ENCODE results near the gene NPLOC4.
"Not testable (repeated sequence)": the region's sequence is repeated elsewhere in the genome, so short reads cannot be mapped to it uniquely, and the experiment has no call there.

The NPLOC4 gene

DNA sequence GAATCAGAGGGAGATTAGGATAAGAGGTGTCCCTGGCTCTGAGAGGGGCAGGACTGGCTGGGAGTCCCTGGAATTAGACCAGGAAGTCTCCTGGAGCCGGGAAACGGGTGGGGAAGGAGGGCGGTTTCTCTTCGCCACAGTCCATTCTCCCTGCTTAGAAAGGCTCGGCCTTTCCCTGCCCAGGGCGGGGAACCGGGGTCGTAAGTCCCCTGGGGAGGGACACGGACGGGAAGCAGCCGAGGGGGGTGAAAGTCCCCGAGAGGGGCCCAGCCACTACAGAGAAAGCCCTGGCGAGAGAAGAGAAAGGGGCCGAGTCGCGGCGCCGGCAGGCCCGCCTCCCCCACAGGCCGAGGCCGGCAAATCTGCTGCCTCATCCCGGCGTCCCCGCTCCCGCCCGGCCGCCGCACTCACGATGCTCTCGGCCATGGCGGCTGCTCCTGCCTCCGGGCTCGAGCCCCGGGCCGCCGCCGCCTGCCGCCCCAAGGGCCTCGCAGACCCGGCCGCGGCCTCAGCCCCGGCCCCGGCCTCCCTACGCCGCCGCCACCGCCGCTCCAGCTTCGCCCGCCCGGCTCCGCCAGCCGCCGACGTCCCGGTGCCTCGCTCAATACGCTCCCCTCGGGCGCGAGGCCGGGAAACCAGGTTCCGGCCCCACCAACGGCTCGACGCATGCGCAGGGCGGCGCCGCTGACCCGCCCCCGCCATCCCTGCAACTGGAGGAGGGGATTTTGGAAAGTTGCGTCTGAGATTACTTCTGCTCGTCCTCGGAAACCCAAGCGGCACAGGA, at the start of gene NPLOC4, which contains the start of gene TSPAN10:
Gene NPLOC4 (minus strand): TSS at position 608 of the 784 bp plus-strand sequence. CDS start 182 bp downstream, at position 426.
Gene TSPAN10 (plus strand): TSS at position 692 of the 784 bp plus-strand sequence. CDS start 5,217 bp downstream, outside the sequence.
- DNase-seq: peak; percentile 90

DNA sequence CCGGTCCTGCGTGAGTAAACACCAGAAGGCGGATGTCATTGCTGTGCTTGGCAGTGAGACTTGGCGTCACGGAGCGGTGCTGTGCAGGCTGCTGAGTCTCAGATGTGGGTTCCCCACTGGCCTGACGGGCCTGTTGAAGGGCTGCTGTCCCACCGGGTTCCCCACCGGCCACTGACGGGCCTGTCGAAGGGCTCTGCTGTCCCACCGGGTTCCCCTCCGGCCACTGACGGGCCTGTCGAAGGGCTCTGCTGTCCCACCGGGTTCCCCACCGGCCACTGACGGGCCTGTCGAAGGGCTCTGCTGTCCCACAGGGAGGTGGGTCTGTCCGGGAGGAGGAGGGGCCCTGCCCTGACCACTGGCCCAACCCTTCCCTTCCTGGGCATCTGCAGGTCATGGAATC, 49.7 kb upstream of the NPLOC4 start:
- no peak for DNase-seq

DNA sequence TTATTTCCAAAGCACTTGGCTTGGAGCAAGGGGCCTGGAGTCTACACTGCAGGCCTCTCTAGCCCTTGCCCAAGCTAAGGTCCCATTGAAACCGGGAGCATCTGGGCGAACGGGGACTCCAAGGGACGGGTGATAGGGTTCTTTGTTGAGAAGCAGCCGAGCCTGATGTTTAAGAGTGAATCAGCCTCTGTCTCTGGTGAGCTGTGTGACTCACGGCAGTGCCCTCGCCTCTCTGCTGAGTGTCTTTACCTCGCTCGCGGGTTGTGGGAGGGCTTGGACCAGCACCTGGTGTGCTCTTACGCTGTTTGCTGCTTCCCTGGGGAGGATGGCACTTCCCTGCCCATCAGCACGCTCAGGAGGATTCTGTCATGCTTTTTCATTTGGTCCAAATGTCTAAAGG, 48.2 kb upstream of the NPLOC4 start:
- no peak for DNase-seq

DNA sequence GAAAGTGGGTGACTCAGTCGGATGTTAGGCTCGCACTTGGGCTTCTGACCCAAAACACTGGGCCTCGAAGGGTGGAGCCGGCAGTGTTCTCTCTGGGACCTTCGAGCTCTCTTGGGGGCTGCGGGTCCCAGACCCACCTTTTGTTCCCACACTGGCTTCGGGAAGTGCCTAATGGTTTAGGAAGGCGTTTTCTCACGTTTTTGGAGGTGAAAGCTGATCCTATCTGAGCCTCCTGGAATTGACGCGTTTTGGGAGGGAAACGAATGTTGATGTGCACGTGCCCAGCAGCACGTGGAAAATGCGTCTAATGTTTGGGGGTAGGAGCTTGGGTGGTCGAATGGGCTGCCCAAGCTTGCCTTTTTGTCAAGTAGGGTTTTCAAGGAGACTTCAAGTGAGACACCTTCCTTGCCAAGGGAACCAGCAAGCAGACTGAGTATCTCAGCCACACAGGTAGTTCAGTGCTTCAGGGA, 47.6 kb upstream of the NPLOC4 start:
- DNase-seq: no peak

DNA sequence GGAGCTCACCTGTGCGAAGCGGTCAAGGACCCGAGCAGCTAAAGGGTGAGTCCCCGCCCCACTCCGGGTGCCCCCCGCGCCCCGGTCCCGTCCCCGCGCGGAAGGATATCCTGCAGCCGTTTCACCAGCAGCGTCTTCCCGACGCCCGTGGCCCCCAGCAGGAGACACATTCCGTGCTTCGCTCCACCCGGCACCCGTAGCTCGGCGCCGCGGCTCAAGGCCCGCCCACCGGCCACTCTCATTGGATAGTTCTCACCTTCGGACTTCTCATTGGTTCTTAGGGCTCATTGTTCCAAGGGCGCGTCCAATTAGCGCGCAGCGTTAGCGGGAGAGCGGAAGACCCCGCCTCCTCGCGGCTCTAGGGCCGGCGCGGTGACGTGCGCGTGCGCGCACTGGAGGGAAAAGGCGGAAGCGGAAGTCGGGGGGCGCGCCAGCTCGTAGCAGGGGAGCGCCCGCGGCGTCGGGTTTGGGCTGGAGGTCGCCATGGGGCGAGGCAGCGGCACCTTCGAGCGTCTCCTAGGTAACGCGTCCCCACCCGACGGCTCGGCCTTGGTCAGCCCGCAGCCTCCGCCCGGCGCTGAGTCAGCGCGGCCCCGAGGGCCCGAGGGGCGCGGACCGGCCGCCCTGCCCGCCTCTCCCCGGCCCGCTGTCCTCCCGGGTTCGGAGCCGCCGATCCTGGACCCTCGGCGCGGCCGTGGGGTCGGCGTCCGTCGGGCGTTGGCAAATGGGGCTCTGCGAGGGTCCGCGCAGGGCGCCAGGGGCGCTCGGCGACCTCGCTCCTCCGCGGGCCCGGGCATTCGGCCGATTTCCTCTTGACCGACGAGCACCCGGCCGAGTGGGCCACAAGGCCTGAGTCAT, 46.9 kb upstream of the NPLOC4 start, which contains the start of the genes ARL16 and HGS:
Gene ARL16 (minus strand): TSS at position 214 of the 858 bp plus-strand sequence. CDS start 44 bp downstream, at position 170.
Gene HGS (plus strand): TSS at position 428 of the 858 bp plus-strand sequence. CDS start 56 bp downstream, at position 484.
- DNase-seq: peak; percentile 96

DNA sequence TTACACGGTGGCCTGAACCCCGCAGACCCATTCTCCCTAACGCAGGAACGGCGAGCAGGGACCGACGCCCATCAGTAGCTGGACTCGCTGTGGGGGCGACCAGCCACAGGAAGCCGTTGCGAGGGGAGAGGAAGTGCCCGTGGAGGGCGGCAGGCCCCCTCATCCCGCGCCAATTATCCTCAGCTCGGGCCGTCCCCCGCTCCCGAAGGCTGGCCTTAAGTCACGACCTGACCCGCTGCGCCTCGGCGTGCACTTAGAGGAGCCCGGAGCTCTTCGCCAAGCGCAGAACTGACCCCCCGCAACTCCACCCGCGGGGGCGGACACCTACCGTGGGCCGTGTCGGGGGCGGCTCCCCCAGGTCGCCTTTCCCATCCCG, 46.3 kb upstream of the NPLOC4 start:
- no peak for DNase-seq

DNA sequence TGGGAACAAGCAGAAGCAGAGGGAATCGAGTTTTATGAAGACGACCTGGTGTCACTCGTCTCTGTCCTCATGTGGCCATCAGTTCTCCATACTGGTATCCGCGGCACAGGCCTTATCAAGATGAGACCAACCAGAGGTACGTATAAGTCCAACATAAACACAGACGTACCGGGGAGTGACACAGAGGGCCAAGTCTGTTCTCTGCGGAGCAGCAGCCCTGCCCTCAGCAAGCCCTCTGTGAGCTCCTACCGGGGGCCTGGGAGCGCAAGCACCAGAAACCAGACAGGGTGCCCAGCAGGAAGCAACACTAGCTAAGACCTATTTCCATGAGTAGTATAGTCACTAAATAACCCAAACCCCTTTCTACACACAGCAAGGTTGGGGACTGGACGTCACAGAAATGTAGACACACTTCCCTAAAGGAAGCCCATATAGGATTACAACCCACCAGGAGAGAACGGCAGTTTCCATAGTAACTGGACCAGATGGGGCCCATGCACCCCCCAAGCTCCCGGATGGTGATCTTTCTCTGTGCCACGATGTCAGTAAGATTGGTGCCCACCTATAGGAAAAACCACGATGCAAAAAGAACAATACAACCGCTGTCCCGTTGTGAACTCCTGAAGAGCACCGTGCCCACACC, 45.8 kb upstream of the NPLOC4 start:
- DNase-seq: no peak

DNA sequence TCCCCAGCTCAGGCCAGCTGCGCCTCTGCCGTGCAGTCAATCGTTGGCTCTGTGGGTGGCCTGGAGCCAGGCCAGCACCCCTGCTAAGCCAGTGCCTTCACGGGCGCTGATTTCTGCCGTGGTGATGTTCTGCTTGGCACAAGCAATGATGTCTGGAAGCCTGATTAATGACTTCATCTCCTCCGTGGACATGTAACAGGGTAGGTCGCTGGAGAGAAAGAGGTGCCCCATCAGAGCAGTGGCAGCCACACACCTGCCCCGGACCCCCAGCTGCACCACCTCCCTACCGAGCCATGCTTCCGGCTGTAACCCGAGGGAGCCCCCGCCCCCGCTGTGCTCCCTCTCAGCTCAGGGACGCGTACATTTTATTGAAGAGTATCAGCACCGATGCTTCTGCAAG, 44.8 kb upstream of the NPLOC4 start:
- DNase-seq: no peak

DNA sequence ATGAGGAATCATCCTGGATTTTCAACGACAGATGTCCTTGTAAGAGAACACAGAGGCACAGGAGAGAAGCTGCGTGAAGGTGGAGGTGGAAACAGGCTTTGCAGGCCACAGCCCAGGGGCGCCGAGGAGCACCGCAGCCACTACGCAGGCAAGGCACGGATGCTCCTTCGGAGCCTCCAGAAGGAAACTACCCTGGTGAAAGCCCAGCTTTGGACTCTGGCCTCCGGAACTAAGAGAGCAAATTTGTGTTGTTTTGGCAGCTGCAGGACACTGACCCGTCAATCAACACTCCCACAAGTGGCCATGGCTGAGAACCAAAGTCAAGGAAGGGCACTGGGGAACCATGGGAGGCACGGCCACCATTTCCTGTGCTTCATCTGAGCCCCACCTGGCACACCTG, 43.2 kb upstream of the NPLOC4 start:
- DNase-seq: no peak

DNA sequence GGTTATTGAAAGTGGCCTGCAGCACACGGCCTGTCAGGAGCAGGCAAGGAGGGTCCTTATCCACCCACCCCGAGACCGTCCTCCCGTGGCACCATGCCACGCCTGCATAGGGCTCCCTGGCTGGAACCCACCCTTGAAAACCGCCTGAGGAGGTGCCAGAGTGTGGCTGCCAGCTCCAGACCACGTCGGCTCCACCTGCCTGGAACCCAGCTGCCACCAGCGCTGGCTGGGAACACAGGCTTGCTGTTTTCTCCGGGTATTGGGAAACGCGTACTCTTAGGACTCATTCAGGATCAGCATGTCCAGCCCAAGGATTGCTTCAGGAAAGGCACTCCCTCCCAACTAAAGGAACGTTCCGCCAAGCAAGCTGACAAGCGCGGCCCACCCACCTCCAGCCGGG, 40.0 kb upstream of the NPLOC4 start:
- DNase-seq: no peak

DNA sequence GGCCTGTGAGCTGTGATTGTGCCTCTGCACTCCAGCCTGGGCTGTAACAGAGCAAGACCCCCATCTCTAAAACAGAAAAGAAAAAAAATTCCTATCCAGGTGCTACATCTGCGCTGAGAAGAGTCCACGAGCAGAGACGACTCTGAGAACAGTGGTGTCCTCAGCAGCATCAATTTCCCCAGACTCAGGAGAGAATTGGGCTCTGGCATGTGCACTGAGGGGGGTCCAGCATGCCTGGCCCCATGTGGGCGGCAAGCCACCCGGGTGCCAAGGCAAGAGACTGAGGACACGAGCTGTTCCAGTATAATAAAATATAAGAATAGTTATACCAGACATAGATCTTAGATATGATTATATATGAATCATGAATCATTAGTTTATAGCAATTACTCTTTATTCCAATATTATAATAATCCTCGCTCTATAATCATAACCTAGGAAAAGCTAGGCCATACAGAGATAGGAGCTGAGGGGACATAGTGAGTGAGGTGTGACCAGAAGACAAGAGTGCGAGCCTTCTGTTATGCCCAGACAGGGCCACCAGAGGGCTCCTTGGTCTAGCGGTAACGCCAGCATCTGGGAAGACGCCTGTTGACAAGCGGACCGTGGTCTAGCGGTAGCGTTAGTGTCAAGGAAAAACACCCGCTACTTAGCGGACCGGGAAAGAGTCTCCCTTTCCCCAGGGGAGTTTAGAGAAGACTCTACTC, 38.8 kb upstream of the NPLOC4 start:
- not testable (repeated sequence) for DNase-seq

DNA sequence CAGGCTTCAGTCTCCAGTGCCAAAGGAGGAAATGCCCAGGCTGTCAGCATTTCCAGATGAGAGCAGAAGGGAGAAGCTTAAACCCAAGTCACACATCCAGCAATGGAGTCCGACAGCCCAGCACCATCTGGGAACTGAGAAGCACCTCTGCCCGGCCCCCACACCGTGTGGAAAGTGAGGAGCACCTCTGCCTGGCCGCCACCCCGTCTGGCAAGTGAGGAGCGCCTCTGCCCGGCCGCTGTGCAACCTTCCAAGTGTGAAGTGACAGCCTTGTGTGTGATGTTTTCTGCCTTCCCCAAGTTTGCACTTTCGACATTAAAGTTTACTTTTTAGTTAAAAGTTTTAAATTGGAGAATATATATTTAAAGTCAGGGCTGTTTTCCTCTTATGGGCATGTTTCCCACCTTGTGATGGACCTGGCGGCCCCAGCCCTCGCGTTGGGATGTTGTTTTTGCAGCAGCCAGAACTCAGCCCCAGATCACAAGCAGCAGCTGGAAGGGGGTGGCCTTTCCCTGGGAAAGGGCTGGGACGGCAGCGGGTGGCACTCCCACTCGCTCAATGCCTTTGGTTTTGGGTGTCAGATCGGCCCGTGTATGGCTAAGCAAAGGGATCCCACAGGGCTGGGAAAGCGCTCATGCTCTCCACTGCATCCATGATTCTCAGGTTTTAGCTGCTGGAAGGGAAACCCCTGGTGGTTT, 36.8 kb upstream of the NPLOC4 start:
- no peak for DNase-seq

DNA sequence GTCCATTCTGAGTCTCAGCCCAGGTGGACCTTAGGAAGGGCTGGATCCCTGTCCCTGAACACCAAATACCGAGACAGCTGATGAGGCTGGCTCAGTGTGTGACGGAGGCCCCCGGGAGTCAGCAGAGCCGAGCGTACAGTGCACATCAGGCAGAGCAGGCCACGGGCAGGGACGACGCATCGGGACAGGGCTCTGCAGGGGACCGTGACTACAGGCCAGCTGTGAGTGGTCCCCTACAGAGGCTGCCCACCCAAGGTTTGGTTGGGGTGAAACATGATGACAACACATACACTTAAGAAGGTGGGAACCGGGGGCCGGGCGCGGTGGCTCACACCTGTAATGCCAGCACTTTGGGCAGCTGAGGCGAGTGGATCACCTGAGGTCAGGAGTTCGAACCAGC, 36.0 kb upstream of the NPLOC4 start:
- DNase-seq: no peak

DNA sequence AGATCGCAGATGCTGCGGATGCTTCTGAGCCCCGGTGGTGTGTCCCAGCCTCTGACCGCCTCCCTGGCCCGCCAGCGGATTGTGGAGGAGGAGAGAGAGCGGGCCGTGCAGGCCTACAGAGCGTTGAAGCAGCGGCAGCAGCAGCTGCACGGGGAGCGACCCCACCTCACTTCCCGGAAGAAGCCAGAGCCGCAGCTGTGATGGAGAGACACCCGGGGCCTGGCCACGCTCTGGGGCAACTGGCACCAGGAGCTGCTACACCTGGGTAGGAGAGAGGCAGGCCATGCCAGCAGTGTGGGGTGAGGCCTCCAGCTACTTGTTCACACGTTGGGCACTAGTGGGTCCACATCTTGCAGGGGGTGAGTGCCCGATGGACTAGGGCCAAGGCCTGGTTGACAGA, 35.6 kb upstream of the NPLOC4 start:
- DNase-seq: no peak

DNA sequence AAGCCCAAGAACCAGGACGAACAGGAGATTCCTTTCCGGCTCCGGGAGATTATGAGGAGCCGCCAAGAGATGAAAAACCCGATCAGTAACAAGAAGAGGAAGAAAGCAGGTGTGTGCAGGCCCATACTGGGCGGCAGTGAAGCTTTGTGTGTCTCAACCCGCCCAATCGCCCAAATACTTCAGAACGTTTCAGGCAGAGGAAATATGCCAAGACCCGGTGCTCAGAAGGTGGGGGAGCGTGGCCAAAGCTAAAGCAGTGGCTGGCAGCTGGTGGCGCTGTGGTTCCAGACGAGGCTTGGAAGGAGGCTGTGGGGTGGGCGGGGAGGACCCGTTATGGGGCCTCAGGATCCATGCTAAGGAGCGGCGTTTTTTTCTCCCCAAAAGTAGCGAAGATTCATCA, 30.8 kb upstream of the NPLOC4 start:
- DNase-seq: no peak

DNA sequence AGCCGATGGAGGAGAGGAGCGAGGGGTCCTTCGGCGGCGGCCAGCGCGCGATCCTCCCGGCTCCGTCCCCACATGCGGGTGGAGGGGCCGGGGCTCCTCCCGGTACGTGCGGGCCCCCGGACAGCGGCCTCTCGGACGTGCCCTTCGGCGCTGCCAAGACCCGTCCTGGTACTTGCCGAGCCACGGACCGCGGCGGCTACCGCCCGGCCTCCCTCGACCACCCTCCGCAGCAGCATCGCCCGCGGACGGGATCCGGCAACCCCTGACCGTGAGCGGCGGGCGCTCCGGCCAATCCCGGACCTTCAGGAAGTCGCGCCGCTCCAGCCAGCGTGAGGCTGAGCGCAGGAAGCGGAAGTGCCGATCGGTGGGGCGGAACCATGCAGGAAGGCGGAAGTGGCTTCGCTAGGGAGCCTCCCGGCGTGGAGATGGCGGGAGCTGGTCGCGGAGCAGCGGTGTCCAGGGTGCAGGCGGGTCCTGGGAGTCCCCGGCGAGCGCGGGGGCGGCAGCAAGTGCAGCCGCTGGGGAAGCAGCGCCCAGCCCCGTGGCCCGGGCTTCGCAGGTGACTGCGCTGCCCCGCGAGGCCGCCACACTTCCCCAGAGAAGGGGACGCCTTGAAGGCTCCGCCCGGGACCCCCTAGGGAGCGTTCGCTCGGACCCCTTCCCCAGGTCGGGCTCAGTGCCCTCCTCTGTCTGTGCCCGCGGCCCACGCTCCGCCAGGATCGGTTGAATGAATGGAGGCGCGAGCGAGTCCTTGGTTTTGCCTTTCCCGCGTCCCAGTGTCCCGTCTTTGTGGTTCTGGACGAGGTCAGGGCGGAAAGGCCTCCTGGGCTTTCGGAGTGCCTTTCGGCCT, 29.7 kb upstream of the NPLOC4 start, which contains the start of the genes CCDC137 and OXLD1:
Gene CCDC137 (plus strand): TSS at position 396 of the 850 bp plus-strand sequence. CDS start 30 bp downstream, at position 426.
Gene OXLD1 (minus strand): TSS at position 264 of the 850 bp plus-strand sequence. CDS start 28 bp downstream, at position 236.
- peak; percentile 77 for DNase-seq

DNA sequence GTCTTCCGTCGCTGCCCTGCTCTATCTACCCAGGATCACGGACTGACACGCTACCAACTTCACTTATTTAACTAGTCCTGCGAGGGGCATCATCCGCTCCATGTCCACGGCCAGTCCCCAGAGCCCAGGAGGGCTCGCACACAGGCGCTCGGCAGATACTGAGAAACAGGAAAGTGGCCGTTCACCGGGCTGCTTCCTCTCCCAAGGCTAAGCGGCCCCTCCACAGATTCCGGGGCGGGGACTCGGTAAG, 29.1 kb upstream of the NPLOC4 start:
- DNase-seq: peak; percentile 71

DNA sequence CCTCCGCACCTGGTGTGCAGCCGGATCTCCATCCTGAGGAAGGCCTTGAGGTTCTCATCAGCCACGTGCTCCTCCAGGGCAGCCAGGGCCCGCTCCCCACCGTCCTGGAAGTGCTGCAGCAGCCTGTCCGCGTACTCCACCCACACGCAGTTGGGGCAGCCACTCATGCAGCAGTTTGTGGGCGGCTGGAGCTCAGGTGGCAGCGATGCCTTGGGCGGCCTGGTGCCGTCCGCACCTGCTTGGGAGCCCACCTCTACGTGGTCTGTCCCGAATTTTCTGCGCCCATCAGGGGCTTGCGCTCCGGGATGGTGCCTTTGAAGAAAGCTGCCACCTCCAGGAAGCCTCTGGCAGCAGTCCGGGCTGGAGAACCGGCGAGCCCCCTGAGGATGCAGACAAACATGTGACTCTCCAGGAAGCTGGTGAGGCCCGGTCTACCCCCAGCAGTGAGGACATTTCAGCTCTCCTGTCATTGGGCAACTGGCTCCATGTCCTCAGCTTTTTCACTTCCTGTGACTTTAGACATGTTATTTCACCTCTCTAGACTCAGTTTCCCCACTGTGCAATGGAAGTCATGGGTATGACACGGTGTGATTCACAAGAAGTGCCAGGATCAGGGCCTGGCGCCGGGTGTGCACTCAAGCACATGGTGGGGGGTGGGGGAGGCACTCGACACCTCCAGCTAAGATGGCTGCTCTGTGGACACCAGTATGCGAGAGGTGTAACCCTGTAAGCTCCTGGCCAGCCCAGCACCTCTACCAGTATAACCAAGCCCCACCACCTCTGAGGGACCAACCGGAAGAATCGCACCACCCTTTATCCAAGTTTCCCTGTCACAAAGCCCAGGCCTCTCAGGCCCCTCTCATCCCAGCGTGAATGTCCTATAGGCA, 28.5 kb upstream of the NPLOC4 start:
- DNase-seq: peak; percentile 66

DNA sequence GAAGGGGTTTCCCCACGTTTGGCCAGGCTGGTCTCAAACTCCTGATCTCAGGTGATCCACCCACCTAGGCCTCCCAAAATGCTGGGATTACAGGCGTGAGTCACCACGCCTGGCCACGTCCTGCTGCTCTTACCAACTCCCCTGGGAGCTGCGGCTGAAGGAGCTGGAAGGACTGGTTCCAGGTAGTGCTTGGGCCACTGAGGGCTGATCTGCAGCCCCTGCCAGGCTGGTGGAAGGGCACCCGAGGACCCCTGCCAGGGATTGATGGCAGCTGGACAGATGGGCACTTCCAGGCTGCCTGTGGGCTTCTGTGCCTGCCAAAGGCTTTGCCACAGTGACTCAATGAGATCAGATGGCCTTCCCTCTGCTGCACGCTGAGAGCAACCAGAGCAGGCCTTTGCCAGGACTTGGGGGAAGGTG, 27.1 kb upstream of the NPLOC4 start:
- DNase-seq: no peak

DNA sequence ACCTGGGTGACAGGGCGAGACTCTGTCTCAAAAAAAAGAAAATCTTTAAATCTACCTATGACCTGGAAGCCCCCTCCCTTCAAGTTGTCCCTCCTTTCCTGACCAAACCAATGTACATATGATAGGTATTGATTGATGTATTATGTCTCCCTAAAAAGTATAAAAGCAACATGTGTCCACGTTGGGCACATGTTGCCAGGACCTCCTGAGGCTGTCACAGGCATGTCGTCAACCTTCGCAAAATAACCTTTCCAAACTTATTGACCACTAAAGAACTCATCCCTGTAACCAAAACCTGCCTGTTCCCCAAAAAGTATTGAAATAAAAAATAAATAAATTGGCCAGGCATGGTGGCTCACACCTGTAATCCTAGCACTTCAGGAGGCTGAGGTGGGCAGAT, 25.1 kb upstream of the NPLOC4 start:
- no peak for DNase-seq
